Neutrophil (primary cell): Measurements from ENCODE around the gene RTEL1.
A peak's percentile ranks its signal among the peaks of the same experiment; 100 is the strongest.
"Not testable (repeated sequence)": the region's sequence is repeated elsewhere in the genome, so short reads cannot be mapped to it uniquely, and the experiment has no call there.

ENCODE experiments used
- H3K27ac ChIP-seq: fragments of 200-600 bp; sonication (generic); 2 replicates; pipeline ENCODE4 v1.5.1; 2016; ENCODE audit warnings: mild to moderate bottlenecking, moderate library complexity
- H3K27me3 ChIP-seq: fragments of 200-600 bp; sonication (generic); 2 replicates; pipeline ENCODE4 v1.6.0; 2016; ENCODE audit warnings: mild to moderate bottlenecking
- H3K36me3 ChIP-seq: fragments of 200-600 bp; sonication (generic); 2 replicates; pipeline ENCODE4 v1.5.1; 2017
- H3K4me1 ChIP-seq, 2 experiments: fragments of 200-600 bp in 1 of 2; sonication (generic) in 1 of 2; 1 replicate in 1 of 2; 2 replicates in 1 of 2; pipeline versions ENCODE4 v1.5.1 to v1.6.1; 2013 to 2016; ENCODE audit warnings: low read depth in 1 of 2, low read length in 1 of 2, mild to moderate bottlenecking in 1 of 2, moderate library complexity in 1 of 2; ENCODE audit not compliant: control insufficient read depth in 1 of 2, insufficient read depth in 1 of 2
- H3K4me3 ChIP-seq, 2 experiments: fragments of 200-600 bp in 1 of 2; sonication (generic) in 1 of 2; 1 replicate in 1 of 2; 2 replicates in 1 of 2; pipeline ENCODE4 v1.5.1; 2013 to 2016; ENCODE audit warnings: low read depth in 1 of 2, low read length in 1 of 2, mild to moderate bottlenecking in 1 of 2, moderate library complexity in 1 of 2
- H3K9me3 ChIP-seq: fragments of 200-600 bp; sonication (generic); 2 replicates; pipeline ENCODE4 v1.5.1; 2016
- TF ChIP-seq, protein P1 (sequence below): fragments of 200-600 bp; sonication (generic); IDR thresholded peaks from 2 replicates; pipeline ENCODE4 v1.5.1; 2016; ENCODE audit warnings: antibody characterized with exemption

RTEL1 gene

DNA sequence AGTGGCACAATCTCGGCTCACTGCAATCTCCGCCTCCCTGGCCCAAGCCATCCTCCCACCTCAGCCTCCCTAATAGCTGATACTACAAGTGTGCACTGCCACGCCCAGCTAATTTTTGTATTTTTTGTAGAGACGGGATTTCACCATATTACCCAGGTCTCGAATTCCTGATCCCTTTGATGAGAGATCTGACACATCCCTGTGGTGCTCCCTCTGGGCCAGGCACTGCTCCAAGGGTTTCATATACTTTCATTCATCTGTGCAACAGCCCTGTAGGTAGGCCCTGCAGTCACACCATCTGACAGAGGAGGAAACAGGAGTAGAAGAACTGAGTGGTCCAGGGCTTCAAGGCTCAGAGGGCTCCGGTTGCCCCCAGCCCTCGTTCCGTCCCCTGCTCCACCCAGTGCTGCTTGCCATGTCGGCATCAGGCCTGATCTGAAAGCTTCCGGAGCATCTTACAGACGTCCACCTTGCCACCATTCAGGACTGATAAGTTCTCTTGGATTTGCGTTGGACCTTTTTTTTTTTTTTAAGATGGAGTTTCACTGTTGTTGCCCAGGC is 53.1 kb downstream of the RTEL1 start:
- H3K4me3 ChIP-seq = no peak overlapping the region
- peaks cover 52% of the 10 kb centered on the region for H3K36me3 ChIP-seq
- no peak overlapping the region for H3K27ac ChIP-seq
- H3K27me3 ChIP-seq = no peaks in the 10 kb centered on the region
- H3K4me1 ChIP-seq = peaks cover 27 to 31% of the 10 kb centered on the region in 2 experiments
- H3K9me3 ChIP-seq = no peaks in the 10 kb centered on the region
- TF ChIP-seq, protein P1, sequence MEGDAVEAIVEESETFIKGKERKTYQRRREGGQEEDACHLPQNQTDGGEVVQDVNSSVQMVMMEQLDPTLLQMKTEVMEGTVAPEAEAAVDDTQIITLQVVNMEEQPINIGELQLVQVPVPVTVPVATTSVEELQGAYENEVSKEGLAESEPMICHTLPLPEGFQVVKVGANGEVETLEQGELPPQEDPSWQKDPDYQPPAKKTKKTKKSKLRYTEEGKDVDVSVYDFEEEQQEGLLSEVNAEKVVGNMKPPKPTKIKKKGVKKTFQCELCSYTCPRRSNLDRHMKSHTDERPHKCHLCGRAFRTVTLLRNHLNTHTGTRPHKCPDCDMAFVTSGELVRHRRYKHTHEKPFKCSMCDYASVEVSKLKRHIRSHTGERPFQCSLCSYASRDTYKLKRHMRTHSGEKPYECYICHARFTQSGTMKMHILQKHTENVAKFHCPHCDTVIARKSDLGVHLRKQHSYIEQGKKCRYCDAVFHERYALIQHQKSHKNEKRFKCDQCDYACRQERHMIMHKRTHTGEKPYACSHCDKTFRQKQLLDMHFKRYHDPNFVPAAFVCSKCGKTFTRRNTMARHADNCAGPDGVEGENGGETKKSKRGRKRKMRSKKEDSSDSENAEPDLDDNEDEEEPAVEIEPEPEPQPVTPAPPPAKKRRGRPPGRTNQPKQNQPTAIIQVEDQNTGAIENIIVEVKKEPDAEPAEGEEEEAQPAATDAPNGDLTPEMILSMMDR = no peak

DNA sequence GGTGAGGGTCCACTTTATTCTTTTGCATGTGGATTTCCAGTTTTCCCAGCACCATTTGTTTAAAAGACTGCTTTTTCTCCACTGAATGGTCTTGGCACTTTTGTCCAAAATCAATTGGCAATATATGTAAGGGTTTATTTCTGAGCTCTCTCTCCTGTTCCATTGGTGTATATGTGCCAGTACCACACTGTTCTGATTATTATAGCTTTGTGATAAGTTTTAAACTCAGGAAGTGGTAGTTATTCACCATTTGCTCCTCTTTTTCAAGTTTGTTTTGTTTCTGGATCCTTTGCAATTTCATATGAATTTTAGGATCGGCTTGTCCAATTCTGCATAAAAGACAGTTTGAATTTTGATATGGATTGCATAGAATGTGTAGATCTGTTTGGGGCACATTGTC is 54.1 kb downstream of the RTEL1 start:
- Histone ChIP-seq H3K9me3 (no peaks in the 10 kb centered on the region), H3K27me3 (no peaks in the 10 kb centered on the region), H3K4me3 (no peak overlapping the region), H3K4me1 (peaks cover 17 to 21% of the 10 kb centered on the region in 2 experiments), H3K27ac (no peak overlapping the region), H3K36me3 (peaks cover 50% of the 10 kb centered on the region)
- TF ChIP-seq, protein P1 = no peak

DNA sequence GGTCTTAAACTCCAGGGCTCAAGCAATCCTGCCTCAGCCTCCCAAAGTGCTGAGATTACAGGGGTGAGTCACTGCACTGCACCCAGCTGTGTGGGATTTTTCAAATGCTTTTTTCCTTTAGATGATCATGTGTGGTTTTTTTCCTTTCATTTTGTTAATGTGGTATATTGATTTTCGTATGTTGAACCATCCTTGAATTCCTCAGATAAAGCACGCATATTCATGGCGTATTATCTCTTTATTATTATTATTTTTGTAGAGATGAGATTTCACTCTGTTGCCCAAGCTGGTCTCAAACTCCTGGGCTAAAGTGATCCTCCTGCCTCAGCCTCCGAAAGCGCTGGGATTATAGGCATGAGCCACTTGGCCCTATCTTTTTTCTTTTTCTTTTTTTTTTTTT is 56.7 kb downstream of the RTEL1 start:
- H3K27ac ChIP-seq = no peak overlapping the region
- no peaks in the 10 kb centered on the region for H3K4me1 ChIP-seq
- no peak overlapping the region for H3K4me3 ChIP-seq
- H3K9me3 ChIP-seq = no peaks in the 10 kb centered on the region
- TF ChIP-seq, protein P1 = no peak
- H3K36me3 ChIP-seq = peaks cover 54% of the 10 kb centered on the region
- no peaks in the 10 kb centered on the region for H3K27me3 ChIP-seq

DNA sequence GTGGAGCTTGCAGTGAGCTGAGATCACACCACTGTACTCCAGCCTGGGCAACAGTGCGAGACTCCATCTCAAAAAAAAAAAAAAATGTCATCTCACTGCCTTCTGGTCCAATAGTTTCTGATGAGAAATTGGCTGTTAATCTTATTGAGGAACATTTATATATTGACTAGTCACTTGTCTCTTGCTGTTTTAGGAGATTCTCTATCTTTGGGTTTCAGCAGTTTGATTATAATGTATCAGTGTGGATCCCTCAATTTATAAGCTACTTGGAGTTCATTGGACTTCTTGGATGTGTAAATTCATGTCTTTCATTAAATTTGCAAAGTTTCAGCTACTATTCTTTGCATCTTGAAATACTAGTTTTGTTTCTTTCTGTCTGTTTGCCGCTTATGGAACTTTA is 60.9 kb downstream of the RTEL1 start:
- peaks cover 45% of the 10 kb centered on the region for H3K36me3 ChIP-seq
- TF ChIP-seq, protein P1 = no peak
- H3K4me1 ChIP-seq = no peaks in the 10 kb centered on the region
- no peak overlapping the region for H3K4me3 ChIP-seq
- H3K27ac ChIP-seq = no peak overlapping the region
- H3K9me3 ChIP-seq = no peaks in the 10 kb centered on the region
- no peaks in the 10 kb centered on the region for H3K27me3 ChIP-seq

DNA sequence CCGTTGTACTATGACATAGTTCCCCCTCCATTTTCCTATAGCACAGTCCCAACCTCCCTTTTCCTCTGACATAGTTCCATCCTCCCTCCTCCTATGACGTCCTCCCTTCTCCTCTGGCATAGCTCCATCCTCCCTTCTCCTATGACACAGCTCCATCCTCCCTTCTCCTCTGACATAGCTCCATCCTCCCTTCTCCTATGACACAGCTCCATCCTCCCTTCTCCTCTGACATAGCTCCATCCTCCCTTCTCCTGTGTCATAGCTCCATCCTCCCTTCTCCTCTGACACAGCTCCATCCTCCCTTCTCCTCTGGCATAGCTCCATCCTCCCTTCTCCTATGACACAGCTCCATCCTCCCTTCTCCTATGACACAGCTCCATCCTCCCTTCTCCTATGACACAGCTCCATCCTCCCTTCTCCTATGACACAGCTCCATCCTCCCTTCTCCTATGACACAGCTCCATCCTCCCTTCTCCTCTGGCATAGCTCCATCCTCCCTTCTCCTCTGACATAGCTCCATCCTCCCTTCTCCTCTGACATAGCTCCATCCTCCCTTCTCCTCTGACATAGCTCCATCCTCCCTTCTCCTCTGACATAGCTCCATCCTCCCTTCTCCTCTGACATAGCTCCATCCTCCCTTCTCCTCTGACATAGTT is 65.0 kb downstream of the RTEL1 start:
- H3K36me3 ChIP-seq = peaks cover 36% of the 10 kb centered on the region
- not testable (repeated sequence) for H3K27me3 ChIP-seq, H3K27ac ChIP-seq, H3K9me3 ChIP-seq, H3K4me1 ChIP-seq, H3K4me3 ChIP-seq

DNA sequence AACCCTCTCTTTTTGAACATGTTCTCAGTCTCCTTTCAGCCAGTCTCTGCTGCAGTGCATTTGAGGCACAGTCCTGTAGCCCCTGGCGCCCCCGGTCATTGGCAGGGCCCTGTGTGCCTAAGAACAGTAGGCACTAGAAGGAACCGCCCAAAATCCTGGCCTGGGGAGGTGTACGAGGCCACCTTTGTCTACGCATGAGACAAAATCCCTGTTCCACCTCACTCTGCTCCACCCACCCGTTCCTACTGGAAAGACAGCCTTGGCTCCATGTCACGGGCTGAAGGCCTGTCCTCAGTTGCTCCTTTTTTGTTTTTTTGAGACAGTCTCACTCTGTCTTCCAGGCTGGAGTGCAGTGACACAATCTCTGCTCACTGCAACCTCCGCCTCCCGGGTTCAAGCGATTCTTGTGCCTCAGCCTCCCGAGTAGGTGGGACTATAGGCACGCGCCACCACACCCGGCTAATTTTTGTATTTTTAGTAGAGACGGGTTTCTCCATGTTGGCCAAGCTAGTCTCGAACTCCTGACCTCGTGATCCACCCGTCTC is 72.1 kb downstream of the RTEL1 start:
- not testable (repeated sequence) for H3K27me3 ChIP-seq, H3K4me3 ChIP-seq, H3K9me3 ChIP-seq
- H3K36me3 ChIP-seq = peaks cover 29% of the 10 kb centered on the region
- H3K27ac ChIP-seq = peak overlapping the region; percentile 29
- H3K4me1 ChIP-seq = peaks cover 11 to 12% of the 10 kb centered on the region in 2 experiments
